ENCODE data around the gene ACR.

DNA sequence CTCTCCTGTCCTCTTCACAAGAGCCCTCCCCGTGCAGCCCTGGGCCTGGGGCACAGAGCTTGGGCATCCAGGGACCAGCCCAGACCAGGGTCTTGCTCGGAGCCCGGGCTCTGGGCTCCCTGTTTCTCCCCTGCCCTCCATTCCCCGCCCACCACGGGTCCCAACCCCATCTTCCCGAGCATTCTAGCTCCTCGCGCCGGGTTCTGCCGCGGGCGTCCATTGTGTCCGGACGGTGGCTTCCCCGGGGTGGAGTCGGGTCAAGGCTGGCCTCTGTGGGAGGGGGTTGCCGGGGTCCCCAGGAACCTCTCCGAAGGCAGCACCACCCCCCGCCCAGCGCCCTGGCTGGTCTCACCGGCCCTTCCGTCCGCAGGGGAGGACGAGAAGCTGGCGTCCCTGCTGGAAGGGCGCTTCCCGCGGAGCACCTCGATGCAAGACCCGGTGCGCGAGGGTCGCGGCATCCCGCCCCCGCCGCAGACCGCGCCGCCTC is 18.1 kb upstream of the ACR start:
- TF ChIP-seq CTCF (IDR thresholded peaks at IDR 0.05; ENCODE audit: low read depth, low read length, missing input control) (no peak), FOXA1 (IDR thresholded peaks at IDR 0.05) (no peak), RXRA (IDR thresholded peaks at IDR 0.05) (no peak), EGR1 (IDR thresholded peaks at IDR 0.05; ENCODE audit: low read depth in 2 of 2) (no peak), GABPA (IDR thresholded peaks at IDR 0.05 in 1 of 2, conservative IDR thresholded peaks at IDR 0.05 in 1 of 2) (no peak), YY1 (IDR thresholded peaks at IDR 0.05) (no peak), RAD21 (IDR thresholded peaks at IDR 0.05) (no peak), HNF4A (conservative IDR thresholded peaks at IDR 0.05) (no peak)
- TF ChIP-seq, protein P1, sequence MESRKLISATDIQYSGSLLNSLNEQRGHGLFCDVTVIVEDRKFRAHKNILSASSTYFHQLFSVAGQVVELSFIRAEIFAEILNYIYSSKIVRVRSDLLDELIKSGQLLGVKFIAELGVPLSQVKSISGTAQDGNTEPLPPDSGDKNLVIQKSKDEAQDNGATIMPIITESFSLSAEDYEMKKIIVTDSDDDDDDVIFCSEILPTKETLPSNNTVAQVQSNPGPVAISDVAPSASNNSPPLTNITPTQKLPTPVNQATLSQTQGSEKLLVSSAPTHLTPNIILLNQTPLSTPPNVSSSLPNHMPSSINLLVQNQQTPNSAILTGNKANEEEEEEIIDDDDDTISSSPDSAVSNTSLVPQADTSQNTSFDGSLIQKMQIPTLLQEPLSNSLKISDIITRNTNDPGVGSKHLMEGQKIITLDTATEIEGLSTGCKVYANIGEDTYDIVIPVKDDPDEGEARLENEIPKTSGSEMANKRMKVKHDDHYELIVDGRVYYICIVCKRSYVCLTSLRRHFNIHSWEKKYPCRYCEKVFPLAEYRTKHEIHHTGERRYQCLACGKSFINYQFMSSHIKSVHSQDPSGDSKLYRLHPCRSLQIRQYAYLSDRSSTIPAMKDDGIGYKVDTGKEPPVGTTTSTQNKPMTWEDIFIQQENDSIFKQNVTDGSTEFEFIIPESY (IDR thresholded peaks at IDR 0.05) = no peak

All from liver (tissue), 3 donors.